Suppressor macrophage treated with lipopolysaccharide for 1 hour (primary cell): ENCODE data around the gene PSMB9.
"Not testable (repeated sequence)": the region's sequence is repeated elsewhere in the genome, so short reads cannot be mapped to it uniquely, and the experiment has no call there.

ENCODE experiments used
- DNase-seq, 3 donors: peaks; one replicate each; pipeline ENCODE4 v3.0.0-alpha.2; 2020 to 2022

Gene PSMB9

GRCh38 chr6:32853541-32854375 lies at the start of gene PSMB9, which contains the start of gene TAP1:
TSS of gene PSMB9 (plus strand) at chr6:32854192. CDS start at chr6:32854230, 38 bp downstream.
TSS of gene TAP1 (minus strand) at chr6:32853704. CDS start at chr6:32853636, 68 bp downstream.
- DNase-seq: peak; percentile 98 to 99 (median 98)

- DNase-seq: not testable (repeated sequence)
Observed at GRCh38 chr6:32805404-32805803, 48.6 kb upstream of the PSMB9 start.

- DNase-seq: no peak
Observed at GRCh38 chr6:32807020-32807580, 46.9 kb upstream of the PSMB9 start.

GRCh38 chr6:32809171-32809570 lies 44.8 kb upstream of the PSMB9 start:
- no peak for DNase-seq

- DNase-seq: peak in 1 of 3 donors; percentile 48
Observed at GRCh38 chr6:32814145-32814544, 39.8 kb upstream of the PSMB9 start.

- DNase-seq: peak; percentile 53 to 67 (median 56)
Observed at GRCh38 chr6:32815115-32815514, 38.9 kb upstream of the PSMB9 start.

- DNase-seq: peak in 1 of 3 donors; percentile 44
Observed at GRCh38 chr6:32815996-32816395, 38.0 kb upstream of the PSMB9 start.

- DNase-seq: peak; percentile 39 to 61 (median 61)
Observed at GRCh38 chr6:32816746-32817204, 37.2 kb upstream of the PSMB9 start, which contains the start of gene HLA-DOB. TSS of gene HLA-DOB (minus strand) at chr6:32817002. CDS start at chr6:32816951, 51 bp downstream.

- DNase-seq: no peak
Observed at GRCh38 chr6:32818867-32819266, 35.1 kb upstream of the PSMB9 start.

GRCh38 chr6:32819729-32820128 lies 34.3 kb upstream of the PSMB9 start:
- DNase-seq: peak in 1 of 3 donors; percentile 39

- DNase-seq: no peak
Observed at GRCh38 chr6:32825966-32826365, 28.0 kb upstream of the PSMB9 start.

- DNase-seq: peak in 1 of 3 donors; percentile 33
Observed at GRCh38 chr6:32827025-32827424, 27.0 kb upstream of the PSMB9 start.

GRCh38 chr6:32829495-32829894 lies 24.5 kb upstream of the PSMB9 start:
- DNase-seq: peak in 1 of 3 donors; percentile 28

- no peak for DNase-seq
Observed at GRCh38 chr6:32830017-32830416, 24.0 kb upstream of the PSMB9 start.

GRCh38 chr6:32830936-32831335 lies 23.1 kb upstream of the PSMB9 start:
- no peak for DNase-seq

GRCh38 chr6:32832535-32832934 lies 21.5 kb upstream of the PSMB9 start:
- no peak for DNase-seq

- peak in 2 of 3 donors; percentile 49 to 55 for DNase-seq
Observed at GRCh38 chr6:32833664-32834063, 20.3 kb upstream of the PSMB9 start.

GRCh38 chr6:32835167-32835893 lies 18.7 kb upstream of the PSMB9 start:
- DNase-seq: no peak

- DNase-seq: no peak
Observed at GRCh38 chr6:32836873-32837272, 17.1 kb upstream of the PSMB9 start.

- no peak for DNase-seq
Observed at GRCh38 chr6:32837651-32838113, 16.3 kb upstream of the PSMB9 start.

- DNase-seq: peak; percentile 97 to 98 (median 97)
Observed at GRCh38 chr6:32838114-32838958, 15.7 kb upstream of the PSMB9 start, which contains the start of gene TAP2. TSS of gene TAP2 (minus strand) at chr6:32838739. CDS start at chr6:32838233, 506 bp downstream.

GRCh38 chr6:32839356-32839755 lies 14.6 kb upstream of the PSMB9 start:
- no peak for DNase-seq
